Prostate gland (tissue), 2 donors: Measurements from ENCODE around the gene URI1.

Source experiments
- POLR2A ChIP-seq: fragments of 450-650 bp; IDR thresholded peaks from one replicate; pipeline ENCODE4 v1.6.1; 2016; ENCODE audit warnings: antibody characterized with exemption, mild to moderate bottlenecking
- POLR2AphosphoS5 ChIP-seq: sonication (generic); formaldehyde crosslinking; IDR thresholded peaks from one replicate; pipeline ENCODE4 v1.6.1; 2017; ENCODE audit warnings: antibody characterized with exemption
- TF ChIP-seq, protein P1 (sequence below), 4 experiments: fragments of 200-600 bp in 2 of 4; fragments of 450-650 bp in 2 of 4; sonication (generic) in 2 of 4; IDR thresholded peaks; 1 replicate in 3 of 4; 2 replicates in 1 of 4; pipeline ENCODE4 v1.5.1; 2016 to 2019; ENCODE audit warnings: antibody characterized with exemption in 4 of 4, mild to moderate bottlenecking in 2 of 4, moderate library complexity in 2 of 4

GRCh38 chr19:30022659-30023058 lies 80.6 kb downstream of the URI1 start:
- TF ChIP-seq POLR2A (no peak), POLR2AphosphoS5 (no peak)
- TF ChIP-seq, protein P1, sequence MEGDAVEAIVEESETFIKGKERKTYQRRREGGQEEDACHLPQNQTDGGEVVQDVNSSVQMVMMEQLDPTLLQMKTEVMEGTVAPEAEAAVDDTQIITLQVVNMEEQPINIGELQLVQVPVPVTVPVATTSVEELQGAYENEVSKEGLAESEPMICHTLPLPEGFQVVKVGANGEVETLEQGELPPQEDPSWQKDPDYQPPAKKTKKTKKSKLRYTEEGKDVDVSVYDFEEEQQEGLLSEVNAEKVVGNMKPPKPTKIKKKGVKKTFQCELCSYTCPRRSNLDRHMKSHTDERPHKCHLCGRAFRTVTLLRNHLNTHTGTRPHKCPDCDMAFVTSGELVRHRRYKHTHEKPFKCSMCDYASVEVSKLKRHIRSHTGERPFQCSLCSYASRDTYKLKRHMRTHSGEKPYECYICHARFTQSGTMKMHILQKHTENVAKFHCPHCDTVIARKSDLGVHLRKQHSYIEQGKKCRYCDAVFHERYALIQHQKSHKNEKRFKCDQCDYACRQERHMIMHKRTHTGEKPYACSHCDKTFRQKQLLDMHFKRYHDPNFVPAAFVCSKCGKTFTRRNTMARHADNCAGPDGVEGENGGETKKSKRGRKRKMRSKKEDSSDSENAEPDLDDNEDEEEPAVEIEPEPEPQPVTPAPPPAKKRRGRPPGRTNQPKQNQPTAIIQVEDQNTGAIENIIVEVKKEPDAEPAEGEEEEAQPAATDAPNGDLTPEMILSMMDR (IDR thresholded peaks at IDR 0.05), result no peak
